ELR (cell line): ENCODE data around the gene TPH1.

Experiments used
- DNase-seq: peaks from one replicate; pipeline ENCODE4 v3.0.0-alpha.2; 2015; ENCODE audit warnings: low read depth

The TPH1 gene

GRCh38 chr11:18046116-18046777 is at the start of gene TPH1:
TPH1 (minus strand) TSS chr11:18046269; CDS start chr11:18040762, 5,507 bp downstream.
- DNase-seq: peak; percentile 24

- no peak for DNase-seq
Observed at GRCh38 chr11:18093959-18094358, 47.9 kb upstream of the TPH1 start.

GRCh38 chr11:18091731-18092130 is 45.7 kb upstream of the TPH1 start:
- DNase-seq: no peak

- DNase-seq: no peak
Observed at GRCh38 chr11:18088966-18089365, 42.9 kb upstream of the TPH1 start.

- DNase-seq: no peak
Observed at GRCh38 chr11:18088366-18088765, 42.3 kb upstream of the TPH1 start.

GRCh38 chr11:18081551-18081950 is 35.5 kb upstream of the TPH1 start:
- DNase-seq: no peak

- DNase-seq: no peak
Observed at GRCh38 chr11:18080451-18080850, 34.4 kb upstream of the TPH1 start.

- DNase-seq: no peak
Observed at GRCh38 chr11:18078909-18079308, 32.8 kb upstream of the TPH1 start.

- no peak for DNase-seq
Observed at GRCh38 chr11:18075444-18075843, 29.4 kb upstream of the TPH1 start.

- no peak for DNase-seq
Observed at GRCh38 chr11:18071098-18071705, 25.1 kb upstream of the TPH1 start.

GRCh38 chr11:18067372-18067771 is 21.3 kb upstream of the TPH1 start:
- DNase-seq: no peak

GRCh38 chr11:18066626-18067025 is 20.6 kb upstream of the TPH1 start:
- no peak for DNase-seq

GRCh38 chr11:18065572-18065971 is 19.5 kb upstream of the TPH1 start:
- DNase-seq: no peak

- DNase-seq: no peak
Observed at GRCh38 chr11:18064450-18065054, 18.5 kb upstream of the TPH1 start.

GRCh38 chr11:18063862-18064434 is 17.9 kb upstream of the TPH1 start:
- DNase-seq: no peak

- DNase-seq: no peak
Observed at GRCh38 chr11:18063125-18063524, 17.1 kb upstream of the TPH1 start.

GRCh38 chr11:18061351-18061750 is 15.3 kb upstream of the TPH1 start:
- no peak for DNase-seq

GRCh38 chr11:18056561-18057181 is 10.6 kb upstream of the TPH1 start:
- DNase-seq: no peak

GRCh38 chr11:18054511-18055103 is 8.5 kb upstream of the TPH1 start:
- no peak for DNase-seq

GRCh38 chr11:18050848-18051247 is 4.8 kb upstream of the TPH1 start:
- no peak for DNase-seq

- no peak for DNase-seq
Observed at GRCh38 chr11:18036456-18036855, 9.6 kb downstream of the TPH1 start.

- no peak for DNase-seq
Observed at GRCh38 chr11:18027475-18027874, 18.6 kb downstream of the TPH1 start.
